Activated CD4-positive, alpha-beta memory T cell treated with anti-CD3 and anti-CD28 coated beads, Interleukin-2, amount 10 ng/mL, durations not matched to agents 7 days and 5 days (primary cell): ENCODE results near the gene CDH15. TPM values are rescaled to one million over a fixed set of nuclear protein-coding genes. Genes with fewer than 3 reads are reported as not detected.
"Not testable (repeated sequence)": the region's sequence is repeated elsewhere in the genome, so short reads cannot be mapped to it uniquely, and the experiment has no call there.

ENCODE experiments used
- CTCF ChIA-PET: fragments of 350-600 bp; sonication (Branson Sonifier 250); formaldehyde crosslinking; loops from one replicate; lab custom pipeline; 2021; ENCODE audit warnings: antibody characterized with exemption, inconsistent platforms; lab: Charles Lee
- POLR2A ChIA-PET: fragments of 350-600 bp; sonication (Branson Sonifier 250); formaldehyde crosslinking; loops from one replicate; lab custom pipeline; 2021; ENCODE audit warnings: antibody characterized with exemption; lab: Charles Lee
- DNase-seq: peaks from one replicate; pipeline ENCODE4 v3.0.0-alpha.2; 2020
- H3K27ac Mint-ChIP-seq: one replicate; pipeline ENCODE4 v1.8.0; 2021; ENCODE audit warnings: mild to moderate bottlenecking, mixed read lengths
- H3K27me3 Mint-ChIP-seq: one replicate; pipeline ENCODE4 v1.8.0; 2021; ENCODE audit warnings: mixed read lengths
- H3K36me3 Mint-ChIP-seq: one replicate; pipeline ENCODE4 v1.8.0; 2021; ENCODE audit warnings: low read depth, mixed read lengths
- H3K4me1 Mint-ChIP-seq: one replicate; pipeline ENCODE4 v1.8.0; 2021; ENCODE audit warnings: mixed read lengths
- H3K4me3 Mint-ChIP-seq: one replicate; pipeline ENCODE4 v1.8.0; 2021; ENCODE audit warnings: mild to moderate bottlenecking, mixed read lengths
- H3K9me3 Mint-ChIP-seq: one replicate; pipeline ENCODE4 v1.8.0; 2021; ENCODE audit warnings: mixed read lengths
- total RNA-seq, 2 experiments: library from RNA; stranded (reverse); gene quantifications; one replicate each; pipeline ENCODE4 v1.2.3, GENCODE V29; 2021

Gene CDH15
- total RNA-seq, 2 experiments from 2014 or later = not detected

- H3K27me3 Mint-ChIP-seq, POLR2A ChIA-PET, DNase-seq, H3K4me1 Mint-ChIP-seq, H3K4me3 Mint-ChIP-seq, H3K27ac Mint-ChIP-seq, H3K36me3 Mint-ChIP-seq, H3K9me3 Mint-ChIP-seq, CTCF ChIA-PET: not testable (repeated sequence)
These were observed 5.9 kb upstream of the CDH15 start for GRCh38 chr16:89165681-89165979.

GRCh38 chr16:89166696-89167424 is 4.7 kb upstream of the CDH15 start:
- Mint-ChIP-seq H3K4me1 (peaks cover 8% of the 10 kb centered on the region), H3K36me3 (no peaks in the 10 kb centered on the region), H3K9me3 (peaks cover under 1% of the 10 kb centered on the region), H3K4me3 (no peak overlapping the region), H3K27ac (no peak overlapping the region), H3K27me3 (peaks cover 4% of the 10 kb centered on the region)
- POLR2A ChIA-PET = interaction anchor here (0.6 to 0.8 kb wide), 2 partner anchors 72 to 355 kb away, joined by 3 read pairs; partner anchors contain the start of gene APRT
- CTCF ChIA-PET = interaction anchor here (1.3 to 1.8 kb wide), 2 partner anchors 224 to 429 kb away, joined by 5 to 8 read pairs; no protein-coding TSS in a partner anchor
- DNase-seq = no peak

- ChIA-PET POLR2A (interaction anchor here (0.6 to 0.8 kb wide), 2 partner anchors 73 to 355 kb away, joined by 3 read pairs; partner anchors contain the start of gene APRT), CTCF (interaction anchor here (1.3 to 1.8 kb wide), 2 partner anchors 225 to 430 kb away, joined by 5 to 8 read pairs; no protein-coding TSS in a partner anchor)
- Mint-ChIP-seq H3K4me1 (peaks cover 8% of the 10 kb centered on the region), H3K27ac (no peak overlapping the region), H3K36me3 (no peaks in the 10 kb centered on the region), H3K27me3 (peaks cover 4% of the 10 kb centered on the region), H3K9me3 (no peaks in the 10 kb centered on the region), H3K4me3 (no peak overlapping the region)
- DNase-seq = peak; percentile 86
These were observed 4.1 kb upstream of the CDH15 start for GRCh38 chr16:89167425-89167941.

- Mint-ChIP-seq H3K9me3 (no peaks in the 10 kb centered on the region), H3K36me3 (no peaks in the 10 kb centered on the region), H3K27ac (no peak overlapping the region), H3K27me3 (peaks cover 4% of the 10 kb centered on the region), H3K4me1 (peaks cover 8% of the 10 kb centered on the region), H3K4me3 (no peak overlapping the region)
- CTCF ChIA-PET = no interaction called here
- POLR2A ChIA-PET = interaction anchor here (1.2 to 2.2 kb wide), 2 partner anchors 75 to 360 kb away, joined by 3 to 7 read pairs; partner anchors contain the start of gene ACSF3
- DNase-seq = no peak
These were observed 3.0 kb upstream of the CDH15 start for GRCh38 chr16:89168381-89169189.

- Mint-ChIP-seq H3K27me3 (peaks cover 4% of the 10 kb centered on the region), H3K27ac (no peak overlapping the region), H3K36me3 (no peaks in the 10 kb centered on the region), H3K4me1 (peaks cover 8% of the 10 kb centered on the region), H3K9me3 (no peaks in the 10 kb centered on the region), H3K4me3 (no peak overlapping the region)
- DNase-seq = no peak
- ChIA-PET POLR2A (interaction anchor here (1.2 to 2.2 kb wide), 2 partner anchors 76 to 361 kb away, joined by 3 to 7 read pairs; partner anchors contain the start of gene ACSF3), CTCF (no interaction called here)
These were observed 1.8 kb upstream of the CDH15 start for GRCh38 chr16:89169778-89170177.

GRCh38 chr16:89170346-89171215 is 967 bp upstream of the CDH15 start:
- Mint-ChIP-seq H3K9me3 (no peaks in the 10 kb centered on the region), H3K4me3 (peak overlapping the region; percentile 67), H3K27ac (no peak overlapping the region), H3K27me3 (peaks cover 4% of the 10 kb centered on the region), H3K4me1 (peaks cover 8% of the 10 kb centered on the region), H3K36me3 (no peaks in the 10 kb centered on the region)
- DNase-seq = no peak
- POLR2A ChIA-PET = interaction anchor here (0.6 to 2.2 kb wide), 6 partner anchors 77 to 703 kb away, joined by 3 to 7 read pairs (median 4); partner anchors contain the start of genes ACSF3 and TCF25
- CTCF ChIA-PET = interaction anchor here (0.9 to 1.0 kb wide), 2 partner anchors 313 to 358 kb away, joined by 4 to 5 read pairs; no protein-coding TSS in a partner anchor

GRCh38 chr16:89172171-89172527 is 601 bp downstream of the CDH15 start:
- H3K27ac Mint-ChIP-seq = no peak overlapping the region
- CTCF ChIA-PET = no interaction called here
- no peaks in the 10 kb centered on the region for H3K36me3 Mint-ChIP-seq
- H3K27me3 Mint-ChIP-seq = peaks cover 4% of the 10 kb centered on the region
- POLR2A ChIA-PET = no interaction called here
- no peaks in the 10 kb centered on the region for H3K9me3 Mint-ChIP-seq
- H3K4me1 Mint-ChIP-seq = peaks cover 8% of the 10 kb centered on the region
- H3K4me3 Mint-ChIP-seq = no peak overlapping the region
- DNase-seq = no peak

- Mint-ChIP-seq H3K4me1 (peaks cover 8% of the 10 kb centered on the region), H3K27ac (no peak overlapping the region), H3K36me3 (no peaks in the 10 kb centered on the region), H3K4me3 (no peak overlapping the region), H3K9me3 (no peaks in the 10 kb centered on the region), H3K27me3 (peaks cover 4% of the 10 kb centered on the region)
- POLR2A ChIA-PET = no interaction called here
- CTCF ChIA-PET = no interaction called here
- DNase-seq = no peak
These were observed 1.1 kb downstream of the CDH15 start for GRCh38 chr16:89172528-89173173.

GRCh38 chr16:89173174-89173921 is 1.8 kb downstream of the CDH15 start:
- no peaks in the 10 kb centered on the region for H3K36me3 Mint-ChIP-seq
- H3K4me1 Mint-ChIP-seq = peaks cover 8% of the 10 kb centered on the region
- no peak overlapping the region for H3K4me3 Mint-ChIP-seq
- H3K27me3 Mint-ChIP-seq = peaks cover 4% of the 10 kb centered on the region
- ChIA-PET POLR2A (interaction anchor here (1.7 kb wide), 1 partner anchor 12 kb away, joined by 5 read pairs; no protein-coding TSS in a partner anchor), CTCF (no interaction called here)
- no peaks in the 10 kb centered on the region for H3K9me3 Mint-ChIP-seq
- no peak for DNase-seq
- no peak overlapping the region for H3K27ac Mint-ChIP-seq

GRCh38 chr16:89174055-89174827 is 2.7 kb downstream of the CDH15 start:
- ChIA-PET POLR2A (interaction anchor here (1.7 kb wide), 1 partner anchor 11 kb away, joined by 5 read pairs; no protein-coding TSS in a partner anchor), CTCF (no interaction called here)
- Mint-ChIP-seq H3K9me3 (no peaks in the 10 kb centered on the region), H3K36me3 (no peaks in the 10 kb centered on the region), H3K27ac (no peak overlapping the region), H3K4me1 (peaks cover 8% of the 10 kb centered on the region), H3K27me3 (peaks cover 4% of the 10 kb centered on the region), H3K4me3 (no peak overlapping the region)
- DNase-seq = no peak

- Mint-ChIP-seq H3K27ac (no peak overlapping the region), H3K4me3 (no peak overlapping the region), H3K4me1 (peaks cover 8% of the 10 kb centered on the region), H3K27me3 (peaks cover 4% of the 10 kb centered on the region), H3K36me3 (no peaks in the 10 kb centered on the region), H3K9me3 (no peaks in the 10 kb centered on the region)
- POLR2A ChIA-PET = interaction anchor here (0.9 to 1.7 kb wide), 2 partner anchors 10 to 365 kb away, joined by 3 to 5 read pairs; no protein-coding TSS in a partner anchor
- CTCF ChIA-PET = no interaction called here
- no peak for DNase-seq
These were observed 3.3 kb downstream of the CDH15 start for GRCh38 chr16:89174877-89175276.
